GM18868 (cell line): Measurements from ENCODE around the gene CPNE5.
"Not testable (repeated sequence)": the region's sequence is repeated elsewhere in the genome, so short reads cannot be mapped to it uniquely, and the experiment has no call there.

Experiments used
- ATAC-seq: cut with Tn5 transposase; IDR thresholded peaks from one replicate; pipeline ENCODE4 v1.9.1; 2021; ENCODE audit warnings: mild to moderate bottlenecking, moderate library complexity; ENCODE audit not compliant: unreplicated experiment

Gene CPNE5

GRCh38 chr6:36729161-36729524 is 110.1 kb downstream of the CPNE5 start:
- no peak for ATAC-seq

GRCh38 chr6:36728289-36729160 is 110.7 kb downstream of the CPNE5 start:
- no peak for ATAC-seq

- ATAC-seq, result no peak
Observed at GRCh38 chr6:36727505-36728021, 111.7 kb downstream of the CPNE5 start.

GRCh38 chr6:36725581-36725980 is 113.7 kb downstream of the CPNE5 start:
- no peak for ATAC-seq

- no peak for ATAC-seq
Observed at GRCh38 chr6:36724514-36725390, 114.5 kb downstream of the CPNE5 start.

GRCh38 chr6:36723992-36724391 is 115.3 kb downstream of the CPNE5 start:
- ATAC-seq, result not testable (repeated sequence)

- no peak for ATAC-seq
Observed at GRCh38 chr6:36722879-36723278, 116.4 kb downstream of the CPNE5 start.

- ATAC-seq, result no peak
Observed at GRCh38 chr6:36722365-36722764, 116.9 kb downstream of the CPNE5 start.

- ATAC-seq, result no peak
Observed at GRCh38 chr6:36721369-36722140, 117.7 kb downstream of the CPNE5 start.

GRCh38 chr6:36720251-36721141 is 118.7 kb downstream of the CPNE5 start:
- ATAC-seq, result no peak

- ATAC-seq, result no peak
Observed at GRCh38 chr6:36719126-36719525, 120.1 kb downstream of the CPNE5 start.

GRCh38 chr6:36718560-36718959 is 120.7 kb downstream of the CPNE5 start:
- no peak for ATAC-seq

GRCh38 chr6:36717871-36718540 is 121.2 kb downstream of the CPNE5 start:
- no peak for ATAC-seq

GRCh38 chr6:36717231-36717825 is 121.9 kb downstream of the CPNE5 start:
- no peak for ATAC-seq

GRCh38 chr6:36716476-36717093 is 122.7 kb downstream of the CPNE5 start:
- ATAC-seq, result no peak

- ATAC-seq, result no peak
Observed at GRCh38 chr6:36715469-36715868, 123.8 kb downstream of the CPNE5 start.

- no peak for ATAC-seq
Observed at GRCh38 chr6:36714511-36714910, 124.7 kb downstream of the CPNE5 start.

- ATAC-seq, result no peak
Observed at GRCh38 chr6:36713846-36714245, 125.4 kb downstream of the CPNE5 start.

GRCh38 chr6:36712816-36713215 is 126.4 kb downstream of the CPNE5 start:
- no peak for ATAC-seq
